ENCODE measurements around the gene TUBA3E. TPM values are rescaled to one million over a fixed set of nuclear protein-coding genes. Genes with fewer than 3 reads are reported as not detected.
"Not testable (repeated sequence)": the region's sequence is repeated elsewhere in the genome, so short reads cannot be mapped to it uniquely, and the experiment has no call there.

Gene TUBA3E
- total RNA-seq, 4 donors from 2014 or later = not detected

DNA sequence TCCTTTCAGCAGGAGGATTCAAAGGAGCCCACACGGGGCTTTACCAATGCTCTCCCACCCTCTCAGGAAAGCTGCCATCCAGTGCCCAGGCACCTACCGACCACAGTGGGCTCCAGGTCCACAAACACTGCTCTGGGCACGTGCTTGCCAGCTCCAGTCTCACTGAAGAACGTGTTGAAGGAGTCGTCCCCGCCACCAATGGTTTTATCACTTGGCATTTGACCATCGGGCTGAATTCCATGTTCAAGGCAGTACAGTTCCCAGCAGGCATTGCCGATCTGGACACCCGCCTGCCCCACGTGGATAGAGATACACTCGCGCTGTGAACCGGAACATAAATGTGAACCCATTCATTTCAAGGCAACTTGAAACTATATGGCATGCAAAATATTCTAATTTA lies 2.2 kb downstream of the TUBA3E start:
- peaks cover 0 to 11% of the 10 kb centered on the region in 2 donors for H3K36me3 ChIP-seq
- H3K4me3 ChIP-seq, H3K9me3 ChIP-seq, ATAC-seq, H3K27me3 ChIP-seq, H3K4me1 ChIP-seq, H3K27ac ChIP-seq: not testable (repeated sequence)
- 100% methylated on average over 1 of the region's 13 CpGs; no CpG with 5 or more reads in 1 of the 2 donors for WGBS, 2 donors (ENCODE audit: low coverage in 1 of 2)

DNA sequence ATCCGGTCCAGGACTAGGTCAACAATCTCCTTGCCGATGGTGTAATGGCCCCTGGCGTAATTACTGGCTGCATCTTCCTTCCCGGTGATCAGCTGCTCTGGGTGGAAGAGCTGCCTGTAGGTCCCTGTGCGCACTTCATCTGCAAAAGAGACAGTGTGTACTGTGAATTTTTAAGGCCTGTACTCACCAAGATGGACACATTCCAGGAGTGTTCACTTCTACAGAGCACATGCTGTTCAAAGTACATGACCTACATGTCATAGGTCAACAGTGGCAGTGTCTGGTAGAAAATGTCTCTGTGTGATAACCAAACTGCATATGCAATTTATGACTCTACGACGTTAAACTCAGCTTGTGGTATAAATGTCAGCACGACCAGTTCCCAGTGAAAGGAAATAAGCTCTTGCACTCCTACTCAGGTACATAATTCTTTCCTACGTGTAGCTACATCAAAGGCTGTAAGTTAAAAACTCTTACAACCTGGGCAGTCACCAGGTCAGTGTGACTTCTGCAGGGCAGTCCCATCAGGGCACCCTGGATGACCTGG lies 3.1 kb downstream of the TUBA3E start:
- not testable (repeated sequence) for ATAC-seq, H3K4me1 ChIP-seq, H3K4me3 ChIP-seq, H3K27ac ChIP-seq, H3K27me3 ChIP-seq, H3K9me3 ChIP-seq
- H3K36me3 ChIP-seq = peaks cover 0 to 19% of the 10 kb centered on the region in 2 donors
- WGBS, 2 donors (ENCODE audit: low coverage in 1 of 2) = 80 to 82% methylated on average over 2 to 6 of the region's 9 CpGs

DNA sequence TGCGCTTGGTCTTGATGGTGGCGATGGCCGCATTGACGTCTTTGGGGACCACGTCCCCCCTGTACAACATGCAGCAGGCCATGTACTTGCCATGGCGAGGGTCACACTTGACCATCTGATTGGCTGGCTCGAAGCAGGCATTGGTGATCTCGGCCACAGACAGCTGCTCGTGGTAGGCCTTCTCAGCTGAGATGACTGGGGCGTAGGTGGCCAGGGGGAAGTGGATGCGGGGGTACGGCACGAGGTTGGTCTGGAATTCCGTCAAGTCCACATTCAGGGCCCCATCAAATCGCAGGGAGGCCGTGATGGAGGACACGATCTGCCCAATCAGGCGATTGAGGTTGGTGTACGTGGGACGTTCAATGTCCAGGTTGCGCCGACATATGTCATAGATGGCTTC lies 4.4 kb downstream of the TUBA3E start:
- ATAC-seq, H3K4me1 ChIP-seq, H3K27ac ChIP-seq, H3K9me3 ChIP-seq, H3K4me3 ChIP-seq, H3K27me3 ChIP-seq: not testable (repeated sequence)
- peaks cover 0 to 28% of the 10 kb centered on the region in 2 donors for H3K36me3 ChIP-seq
- WGBS, 2 donors (ENCODE audit: low coverage in 1 of 2) = no CpG with 5 or more reads among the region's 22 CpGs

DNA sequence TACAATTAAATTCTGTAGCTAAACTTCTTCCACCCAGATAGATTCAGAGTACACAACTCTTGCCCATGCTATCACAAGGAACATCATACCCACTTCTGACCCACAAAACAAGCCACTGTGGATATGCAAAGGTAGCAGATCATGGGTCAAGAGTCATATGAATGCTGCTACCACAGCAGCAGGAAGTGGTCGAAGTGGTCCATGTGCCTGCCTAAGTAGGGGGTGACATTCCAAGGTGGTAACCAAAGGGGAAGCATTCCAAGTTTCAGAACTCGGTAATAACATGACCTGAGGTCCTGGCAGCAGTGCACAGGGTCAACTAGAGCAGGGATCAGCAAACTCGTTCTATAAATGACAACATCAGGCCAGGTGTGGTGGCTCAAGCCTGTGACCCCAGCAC lies 5.8 kb downstream of the TUBA3E start:
- 76 to 80% methylated on average over 1 to 3 of the region's 3 CpGs for WGBS, 2 donors (ENCODE audit: low coverage in 1 of 2)
- ATAC-seq, H3K4me3 ChIP-seq: not testable (repeated sequence)

DNA sequence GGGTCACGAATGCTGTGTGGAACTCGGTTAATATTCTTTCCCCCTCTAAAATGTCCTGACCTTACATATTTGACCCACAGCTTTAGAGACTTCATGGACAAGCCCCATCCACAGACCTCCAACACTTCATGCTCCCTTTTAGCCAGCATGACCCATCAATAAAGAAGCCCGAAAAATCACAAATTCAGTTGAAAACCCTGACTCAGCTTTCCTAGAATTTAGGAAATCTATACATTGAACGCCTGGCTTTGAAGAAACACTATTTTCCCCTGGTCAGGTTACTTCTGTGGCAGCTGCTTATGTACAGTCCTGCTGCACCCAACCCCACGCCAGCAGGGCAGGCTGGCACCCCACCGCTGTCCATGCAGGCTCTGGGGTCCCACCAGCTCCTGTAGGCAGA lies 6.9 kb downstream of the TUBA3E start:
- not testable (repeated sequence) for H3K27me3 ChIP-seq, H3K27ac ChIP-seq, H3K9me3 ChIP-seq, ATAC-seq, H3K4me3 ChIP-seq, H3K4me1 ChIP-seq
- peaks cover 0 to 40% of the 10 kb centered on the region in 2 donors for H3K36me3 ChIP-seq
- WGBS, 2 donors (ENCODE audit: low coverage in 1 of 2) = 77 to 88% methylated on average over 4 of the region's 6 CpGs

More for the DNA sequence above, 5.8 kb downstream of the TUBA3E start:
- not testable (repeated sequence) for H3K27me3 ChIP-seq, H3K4me1 ChIP-seq, H3K27ac ChIP-seq, H3K9me3 ChIP-seq
- H3K36me3 ChIP-seq = peaks cover 0 to 40% of the 10 kb centered on the region in 2 donors

DNA sequence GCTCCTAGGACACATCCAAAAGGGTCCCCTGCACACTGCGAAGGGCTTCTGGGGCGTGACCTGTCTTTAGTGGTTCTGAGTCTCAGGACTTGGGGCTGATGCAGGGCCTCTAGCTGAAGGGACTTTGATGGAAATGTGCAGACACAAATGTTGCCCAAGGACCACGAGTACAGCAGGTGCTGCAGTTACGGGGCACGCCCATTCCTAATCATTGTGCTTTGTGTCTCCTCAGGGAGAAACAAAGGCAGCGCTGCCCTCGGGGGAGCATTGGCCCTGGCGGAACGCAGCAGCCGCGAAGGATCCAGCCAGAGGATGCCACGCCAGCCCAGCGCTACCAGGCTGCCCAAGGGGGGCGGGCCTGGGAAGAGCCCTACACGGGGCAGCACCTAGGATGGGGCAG lies 8.0 kb downstream of the TUBA3E start:
- no peak for ATAC-seq

DNA sequence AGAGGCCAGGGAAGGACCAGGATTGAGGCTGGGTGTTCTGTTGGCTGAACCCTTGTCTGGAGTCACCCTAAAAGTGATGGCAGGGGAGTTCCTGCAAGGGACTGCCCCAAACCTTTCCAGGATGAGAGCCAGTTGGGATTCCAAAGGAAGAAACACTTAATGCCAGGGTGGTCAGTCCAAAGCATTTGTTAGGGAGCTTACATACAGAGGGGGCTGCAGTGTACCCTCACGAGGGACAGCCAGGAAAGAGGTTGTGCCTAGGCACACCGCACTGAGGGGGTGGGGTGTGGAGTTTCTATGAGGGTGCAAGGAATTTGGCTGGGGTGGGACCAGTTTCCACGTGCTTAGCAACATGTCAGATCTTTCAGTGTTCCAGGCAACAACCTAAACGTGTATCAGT lies 9.3 kb downstream of the TUBA3E start:
- H3K27ac ChIP-seq, H3K4me1 ChIP-seq, ATAC-seq, H3K9me3 ChIP-seq, H3K27me3 ChIP-seq, H3K4me3 ChIP-seq: not testable (repeated sequence)
- peaks cover 0 to 47% of the 10 kb centered on the region in 2 donors for H3K36me3 ChIP-seq
- WGBS, 2 donors (ENCODE audit: low coverage in 1 of 2) = 67% methylated on average over 1 of the region's 4 CpGs; no CpG with 5 or more reads in 1 of the 2 donors

More for the DNA sequence above, 8.0 kb downstream of the TUBA3E start:
- no peaks in the 10 kb centered on the region for H3K4me1 ChIP-seq
- H3K4me3 ChIP-seq = no peak overlapping the region
- no peak overlapping the region for H3K27ac ChIP-seq
- H3K36me3 ChIP-seq = peaks cover 0 to 40% of the 10 kb centered on the region in 2 donors
- H3K9me3 ChIP-seq = no peaks in the 10 kb centered on the region
- TF ChIP-seq, protein P1, sequence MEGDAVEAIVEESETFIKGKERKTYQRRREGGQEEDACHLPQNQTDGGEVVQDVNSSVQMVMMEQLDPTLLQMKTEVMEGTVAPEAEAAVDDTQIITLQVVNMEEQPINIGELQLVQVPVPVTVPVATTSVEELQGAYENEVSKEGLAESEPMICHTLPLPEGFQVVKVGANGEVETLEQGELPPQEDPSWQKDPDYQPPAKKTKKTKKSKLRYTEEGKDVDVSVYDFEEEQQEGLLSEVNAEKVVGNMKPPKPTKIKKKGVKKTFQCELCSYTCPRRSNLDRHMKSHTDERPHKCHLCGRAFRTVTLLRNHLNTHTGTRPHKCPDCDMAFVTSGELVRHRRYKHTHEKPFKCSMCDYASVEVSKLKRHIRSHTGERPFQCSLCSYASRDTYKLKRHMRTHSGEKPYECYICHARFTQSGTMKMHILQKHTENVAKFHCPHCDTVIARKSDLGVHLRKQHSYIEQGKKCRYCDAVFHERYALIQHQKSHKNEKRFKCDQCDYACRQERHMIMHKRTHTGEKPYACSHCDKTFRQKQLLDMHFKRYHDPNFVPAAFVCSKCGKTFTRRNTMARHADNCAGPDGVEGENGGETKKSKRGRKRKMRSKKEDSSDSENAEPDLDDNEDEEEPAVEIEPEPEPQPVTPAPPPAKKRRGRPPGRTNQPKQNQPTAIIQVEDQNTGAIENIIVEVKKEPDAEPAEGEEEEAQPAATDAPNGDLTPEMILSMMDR (IDR thresholded peaks at IDR 0.05) = no peak
- no peak for TF ChIP-seq POLR2A (IDR thresholded peaks at IDR 0.05)
- TF ChIP-seq POLR2AphosphoS5 (IDR thresholded peaks at IDR 0.05) = no peak
- TF ChIP-seq EP300 (IDR thresholded peaks at IDR 0.05) = no peak
- no peaks in the 10 kb centered on the region for H3K27me3 ChIP-seq
- 93% methylated on average over 4 of the region's 15 CpGs; no CpG with 5 or more reads in 1 of the 2 donors for WGBS, 2 donors (ENCODE audit: low coverage in 1 of 2)

DNA sequence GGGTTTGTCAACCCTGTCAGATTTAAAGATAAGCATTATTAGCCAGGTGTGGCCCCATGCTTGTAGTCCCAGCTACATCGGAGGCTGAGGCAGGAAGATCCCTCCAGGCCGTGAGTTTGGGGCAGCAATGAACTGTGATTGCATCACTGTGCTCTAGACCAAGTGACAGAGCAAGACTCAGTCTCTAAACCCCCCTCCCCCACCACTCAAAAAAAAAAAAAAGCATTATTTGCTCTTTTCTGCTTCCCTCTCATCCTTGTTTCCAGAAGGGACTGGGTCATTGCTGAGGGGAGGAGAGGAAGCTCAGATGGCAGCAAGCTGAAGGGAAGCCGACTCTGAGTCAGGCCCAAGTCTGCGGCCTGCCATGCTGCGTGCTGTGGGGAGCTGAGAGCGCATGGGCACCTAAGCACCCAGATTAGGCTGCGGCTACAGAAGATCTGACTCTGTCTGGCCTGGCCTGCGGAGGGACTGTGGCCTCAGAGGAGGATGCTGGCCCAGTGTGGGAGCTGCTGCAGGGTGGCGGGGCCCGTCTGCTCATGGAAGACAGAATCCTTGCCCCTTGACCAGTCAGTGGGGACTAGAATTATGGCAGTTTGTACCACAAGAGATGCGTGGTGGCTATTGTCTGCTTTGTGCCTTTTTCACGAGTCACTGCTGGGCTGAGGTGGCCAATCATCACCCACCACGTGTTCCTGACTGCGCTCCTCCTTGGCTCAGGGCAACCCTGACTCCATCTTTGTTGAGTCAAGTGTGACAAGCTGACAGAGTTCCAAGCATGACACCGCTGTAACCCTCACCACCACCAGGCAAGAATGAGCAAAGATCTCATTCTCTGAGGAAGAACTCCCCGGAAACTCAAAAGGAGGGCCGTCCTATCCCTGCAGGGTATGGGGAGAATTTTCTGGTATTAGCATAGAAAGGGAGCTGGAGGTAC lies 10.1 kb downstream of the TUBA3E start:
- H3K9me3 ChIP-seq, H3K27ac ChIP-seq, H3K27me3 ChIP-seq, ATAC-seq, H3K4me3 ChIP-seq: not testable (repeated sequence)
- WGBS, 2 donors (ENCODE audit: low coverage in 1 of 2) = 93 to 96% methylated on average over 4 to 6 of the region's 17 CpGs
- Histone ChIP-seq H3K36me3 (peaks cover 0 to 47% of the 10 kb centered on the region in 2 donors), H3K4me1 (peaks cover 0 to 15% (median 7%) of the 10 kb centered on the region in 3 donors)
